Measurements from ENCODE around the gene ANXA7. TPM values are rescaled to one million over a fixed set of nuclear protein-coding genes. Genes with fewer than 3 reads are reported as not detected.
"Not testable (repeated sequence)": the region's sequence is repeated elsewhere in the genome, so short reads cannot be mapped to it uniquely, and the experiment has no call there.

Gene ANXA7
- total RNA-seq, 1 experiment from 2014 or later = 113 TPM

DNA sequence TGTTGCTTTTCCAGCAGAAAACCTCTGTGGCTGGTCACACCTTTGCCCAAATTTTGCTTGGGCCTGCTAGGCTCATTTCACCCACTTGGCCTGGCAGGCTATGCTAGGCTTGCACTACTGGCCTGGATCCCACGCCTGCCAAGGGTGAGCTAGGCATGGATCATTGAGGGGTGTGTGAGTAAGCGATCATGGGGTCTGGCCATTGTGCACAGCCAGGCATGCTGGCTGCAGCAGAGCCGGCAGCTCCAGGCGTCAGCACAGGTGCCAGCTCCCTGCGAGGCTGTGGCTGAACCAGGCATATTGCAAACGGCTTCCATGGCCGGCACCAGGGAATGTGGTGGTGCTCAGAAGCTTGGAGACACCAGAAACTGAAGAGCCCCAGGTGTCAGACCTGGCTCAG, 74.4 kb downstream of the ANXA7 start:
- peak; percentile 11 for DNase-seq (ENCODE audit: low read depth)

DNA sequence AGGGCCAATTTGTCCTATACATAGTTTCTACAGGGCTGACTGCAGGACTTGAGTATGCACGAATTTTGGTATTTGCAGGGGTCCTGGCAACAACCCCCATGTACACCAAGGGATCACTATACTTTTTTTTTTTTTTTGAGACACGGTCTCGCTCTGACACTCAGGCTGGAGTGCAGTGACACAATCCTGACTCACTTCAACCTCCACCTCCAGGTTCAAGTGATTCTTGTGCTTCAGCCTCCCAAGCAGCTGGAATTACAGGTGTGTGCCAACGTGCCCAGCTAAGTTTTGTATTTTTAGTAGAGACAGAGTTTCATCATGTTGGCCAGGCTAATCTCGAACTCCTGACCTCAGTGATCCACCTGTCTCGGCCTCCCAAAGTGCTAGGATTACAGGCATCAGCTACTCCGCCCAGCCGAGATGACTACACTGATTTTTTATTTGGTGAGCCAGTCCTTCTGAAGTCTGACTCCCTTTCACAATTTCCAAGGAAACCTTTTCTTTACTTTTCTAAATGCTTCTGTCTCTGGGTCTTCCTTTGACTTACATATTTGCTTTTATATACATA, 75.0 kb downstream of the ANXA7 start:
- DNase-seq (ENCODE audit: low read depth) = peak; percentile 10

DNA sequence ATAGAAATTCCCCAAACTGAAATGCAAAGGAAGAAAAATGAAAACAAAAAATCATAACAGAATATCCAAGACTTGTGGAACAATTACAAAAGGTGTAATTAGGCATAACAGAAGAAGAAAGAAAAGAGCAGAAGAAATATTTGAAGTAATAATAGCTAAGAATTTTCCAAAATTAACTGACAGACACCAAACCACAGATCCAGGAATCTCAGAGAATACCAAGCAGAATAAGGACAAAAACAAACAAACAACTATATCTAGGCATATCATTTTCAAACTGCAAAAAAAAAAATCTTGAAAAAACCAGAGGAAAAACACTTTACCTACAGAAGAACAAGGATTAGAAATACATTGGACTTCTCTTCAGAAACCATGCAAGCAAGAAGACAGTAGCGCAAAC, 80.7 kb downstream of the ANXA7 start:
- no peak for DNase-seq (ENCODE audit: low read depth)

DNA sequence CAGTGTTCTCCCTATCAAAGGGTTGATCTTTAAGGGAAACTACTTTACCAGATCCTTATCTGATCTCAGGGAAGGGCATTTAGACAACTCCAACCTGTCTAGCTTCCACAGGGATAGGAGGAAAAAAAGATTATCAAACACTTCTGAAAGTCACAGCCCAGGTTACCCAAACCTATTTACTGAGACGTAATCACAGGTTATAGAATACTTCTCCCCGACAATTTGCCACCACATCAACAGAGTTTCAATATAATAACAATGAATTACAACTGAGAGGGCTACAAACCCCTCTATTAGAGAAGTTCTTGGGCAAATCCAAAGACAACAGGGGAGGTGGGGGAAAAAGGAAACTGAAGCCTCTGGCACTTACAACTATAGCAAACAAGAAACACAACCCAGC, 81.5 kb downstream of the ANXA7 start:
- no peak for DNase-seq (ENCODE audit: low read depth)

DNA sequence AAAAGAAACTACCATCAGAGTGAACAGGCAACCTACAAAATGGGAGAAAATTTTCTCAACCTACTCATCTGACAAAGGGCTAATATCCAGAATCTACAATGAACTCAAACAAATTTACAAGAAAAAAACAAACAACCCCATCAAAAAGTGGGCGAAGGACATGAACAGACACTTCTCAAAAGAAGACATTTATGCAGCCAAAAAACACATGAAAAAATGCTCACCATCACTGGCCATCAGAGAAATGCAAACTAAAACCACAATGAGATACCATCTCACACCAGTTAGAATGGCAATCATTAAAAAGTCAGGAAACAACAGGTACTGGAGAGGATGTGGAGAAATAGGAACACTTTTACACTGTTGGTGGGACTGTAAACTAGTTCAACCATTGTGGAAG, 85.3 kb downstream of the ANXA7 start:
- DNase-seq (ENCODE audit: low read depth) = not testable (repeated sequence)

DNA sequence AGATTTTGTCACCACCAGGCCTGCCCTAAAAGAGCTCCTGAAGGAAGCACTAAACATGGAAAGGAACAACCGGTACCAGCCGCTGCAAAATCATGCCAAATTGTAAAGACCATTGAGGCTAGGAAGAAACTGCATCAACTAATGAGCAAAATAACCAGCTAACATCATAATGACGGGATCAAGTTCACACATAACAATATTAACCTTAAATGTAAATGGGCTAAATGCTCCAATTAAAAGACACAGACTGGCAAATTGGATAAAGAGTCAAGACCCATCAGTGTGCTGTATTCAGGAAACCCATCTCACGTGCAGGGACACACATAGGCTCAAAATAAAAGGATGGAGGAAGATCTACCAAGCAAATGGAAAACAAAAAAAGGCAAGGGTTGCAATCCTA, 88.6 kb downstream of the ANXA7 start:
- not testable (repeated sequence) for DNase-seq (ENCODE audit: low read depth)

Other genes starting within 250 kb of the ANXA7 start
- 36.0 and 36.6 TPM in 2 replicates for gene ECD, start 246.1 kb downstream of the ANXA7 start, total RNA-seq (2014; rRNA removed; shearing (Covaris generic))
- 7.4 and 7.6 TPM in 2 replicates for gene FAM149B1, start 245.9 kb downstream of the ANXA7 start, total RNA-seq (2014; rRNA removed; shearing (Covaris generic))
- 50.3 and 70.6 TPM in 2 replicates for gene DNAJC9, start 166.8 kb downstream of the ANXA7 start, total RNA-seq (2014; rRNA removed; shearing (Covaris generic))
- 71.9 and 77.4 TPM in 2 replicates for gene MRPS16, start 161.4 kb downstream of the ANXA7 start, total RNA-seq (2014; rRNA removed; shearing (Covaris generic))
- gene CFAP70, start 55.2 kb downstream of the ANXA7 start, total RNA-seq (2014; rRNA removed; shearing (Covaris generic)) = 0.29 TPM in 1 of 2 replicates, not detected in the other
- 0.15 and 0.57 TPM in 2 replicates for gene MSS51, start 19.5 kb upstream of the ANXA7 start, total RNA-seq (2014; rRNA removed; shearing (Covaris generic))
- 11.9 and 12.2 TPM in 2 replicates for gene PPP3CB, start 82.0 kb upstream of the ANXA7 start, total RNA-seq (2014; rRNA removed; shearing (Covaris generic))
- gene USP54, start 177.3 kb upstream of the ANXA7 start, total RNA-seq (2014; rRNA removed; shearing (Covaris generic)) = 12.1 and 19.1 TPM in 2 replicates
- not detected in 2 replicates for gene MYOZ1, start 227.4 kb upstream of the ANXA7 start, total RNA-seq (2014; rRNA removed; shearing (Covaris generic))
- gene SYNPO2L, start 242.0 kb upstream of the ANXA7 start, total RNA-seq (2014; rRNA removed; shearing (Covaris generic)) = not detected in 2 replicates